ENCODE measurements around the gene CHN2. TPM values are rescaled to one million over a fixed set of nuclear protein-coding genes. Genes with fewer than 3 reads are reported as not detected.

The CHN2 gene
- polyA plus RNA-seq, 1 donor from 2014 or later, result 136 TPM

DNA sequence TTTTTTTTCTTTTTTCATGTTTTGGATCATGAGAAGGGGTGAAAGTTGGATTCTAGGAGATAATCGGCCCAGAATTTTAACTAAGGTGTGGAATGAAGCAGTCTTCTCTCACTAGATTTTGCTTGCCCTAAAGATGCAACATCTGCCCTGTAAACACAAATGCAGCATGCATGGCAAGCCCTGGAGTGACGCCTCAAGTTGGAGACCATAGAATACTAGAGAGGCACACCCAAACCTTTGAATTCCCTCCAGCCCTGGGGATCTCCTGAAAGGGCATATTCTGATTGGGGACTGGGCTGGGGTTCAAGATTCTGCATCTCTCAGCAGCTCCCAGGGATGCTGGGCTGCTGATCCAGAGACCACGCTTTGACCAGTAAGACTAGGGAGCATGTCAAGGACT, 241.3 kb downstream of the CHN2 start:
- Histone ChIP-seq H4K20me1 (ENCODE audit: insufficient read depth) (no peaks in the 10 kb centered on the region), H3K4me2 (ENCODE audit: low read length) (no peak overlapping the region), H3K79me2 (replicated peaks; ENCODE audit: insufficient read depth, low read length) (no peaks in the 10 kb centered on the region), H3K9ac (ENCODE audit: low read length) (no peak overlapping the region), H3F3A (ENCODE audit: insufficient read depth, low read length, poor library complexity, severe bottlenecking) (no peaks in the 10 kb centered on the region), H3K9me3 (ENCODE audit: low read length) (no peaks in the 10 kb centered on the region), H3K27me3 (ENCODE audit: insufficient read depth, low read depth, low read length) (no peaks in the 10 kb centered on the region), H3K27ac (ENCODE audit: low read length) (no peak overlapping the region), H3K36me3 (ENCODE audit: insufficient read depth, low read length) (peaks cover 10% of the 10 kb centered on the region), H2AFZ (ENCODE audit: low read depth, low read length) (no peak overlapping the region), H3K4me3 (ENCODE audit: low read length) (no peak overlapping the region), H3K9me2 (ENCODE audit: insufficient read depth, low read length) (no peaks in the 10 kb centered on the region)
- TF ChIP-seq POLR2AphosphoS5 (IDR thresholded peaks at IDR 0.05) (no peak), EP300 (conservative IDR thresholded peaks at IDR 0.05; ENCODE audit: poor library complexity, severe bottlenecking) (no peak), MXI1 (conservative IDR thresholded peaks at IDR 0.05; ENCODE audit: poor library complexity, severe bottlenecking) (no peak), TAF1 (IDR thresholded peaks at IDR 0.05; ENCODE audit: low read depth) (no peak), EZH2 (IDR thresholded peaks at IDR 0.05; ENCODE audit: borderline replicate concordance, insufficient read depth, low read length, poor library complexity, severe bottlenecking) (no peak), SMC3 (conservative IDR thresholded peaks at IDR 0.05; ENCODE audit: poor library complexity) (no peak), RAD21 (conservative IDR thresholded peaks at IDR 0.05) (no peak)
- TF ChIP-seq, protein P1, sequence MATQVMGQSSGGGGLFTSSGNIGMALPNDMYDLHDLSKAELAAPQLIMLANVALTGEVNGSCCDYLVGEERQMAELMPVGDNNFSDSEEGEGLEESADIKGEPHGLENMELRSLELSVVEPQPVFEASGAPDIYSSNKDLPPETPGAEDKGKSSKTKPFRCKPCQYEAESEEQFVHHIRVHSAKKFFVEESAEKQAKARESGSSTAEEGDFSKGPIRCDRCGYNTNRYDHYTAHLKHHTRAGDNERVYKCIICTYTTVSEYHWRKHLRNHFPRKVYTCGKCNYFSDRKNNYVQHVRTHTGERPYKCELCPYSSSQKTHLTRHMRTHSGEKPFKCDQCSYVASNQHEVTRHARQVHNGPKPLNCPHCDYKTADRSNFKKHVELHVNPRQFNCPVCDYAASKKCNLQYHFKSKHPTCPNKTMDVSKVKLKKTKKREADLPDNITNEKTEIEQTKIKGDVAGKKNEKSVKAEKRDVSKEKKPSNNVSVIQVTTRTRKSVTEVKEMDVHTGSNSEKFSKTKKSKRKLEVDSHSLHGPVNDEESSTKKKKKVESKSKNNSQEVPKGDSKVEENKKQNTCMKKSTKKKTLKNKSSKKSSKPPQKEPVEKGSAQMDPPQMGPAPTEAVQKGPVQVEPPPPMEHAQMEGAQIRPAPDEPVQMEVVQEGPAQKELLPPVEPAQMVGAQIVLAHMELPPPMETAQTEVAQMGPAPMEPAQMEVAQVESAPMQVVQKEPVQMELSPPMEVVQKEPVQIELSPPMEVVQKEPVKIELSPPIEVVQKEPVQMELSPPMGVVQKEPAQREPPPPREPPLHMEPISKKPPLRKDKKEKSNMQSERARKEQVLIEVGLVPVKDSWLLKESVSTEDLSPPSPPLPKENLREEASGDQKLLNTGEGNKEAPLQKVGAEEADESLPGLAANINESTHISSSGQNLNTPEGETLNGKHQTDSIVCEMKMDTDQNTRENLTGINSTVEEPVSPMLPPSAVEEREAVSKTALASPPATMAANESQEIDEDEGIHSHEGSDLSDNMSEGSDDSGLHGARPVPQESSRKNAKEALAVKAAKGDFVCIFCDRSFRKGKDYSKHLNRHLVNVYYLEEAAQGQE (IDR thresholded peaks at IDR 0.05; ENCODE audit: borderline replicate concordance), result no peak
- TF ChIP-seq, protein P2, sequence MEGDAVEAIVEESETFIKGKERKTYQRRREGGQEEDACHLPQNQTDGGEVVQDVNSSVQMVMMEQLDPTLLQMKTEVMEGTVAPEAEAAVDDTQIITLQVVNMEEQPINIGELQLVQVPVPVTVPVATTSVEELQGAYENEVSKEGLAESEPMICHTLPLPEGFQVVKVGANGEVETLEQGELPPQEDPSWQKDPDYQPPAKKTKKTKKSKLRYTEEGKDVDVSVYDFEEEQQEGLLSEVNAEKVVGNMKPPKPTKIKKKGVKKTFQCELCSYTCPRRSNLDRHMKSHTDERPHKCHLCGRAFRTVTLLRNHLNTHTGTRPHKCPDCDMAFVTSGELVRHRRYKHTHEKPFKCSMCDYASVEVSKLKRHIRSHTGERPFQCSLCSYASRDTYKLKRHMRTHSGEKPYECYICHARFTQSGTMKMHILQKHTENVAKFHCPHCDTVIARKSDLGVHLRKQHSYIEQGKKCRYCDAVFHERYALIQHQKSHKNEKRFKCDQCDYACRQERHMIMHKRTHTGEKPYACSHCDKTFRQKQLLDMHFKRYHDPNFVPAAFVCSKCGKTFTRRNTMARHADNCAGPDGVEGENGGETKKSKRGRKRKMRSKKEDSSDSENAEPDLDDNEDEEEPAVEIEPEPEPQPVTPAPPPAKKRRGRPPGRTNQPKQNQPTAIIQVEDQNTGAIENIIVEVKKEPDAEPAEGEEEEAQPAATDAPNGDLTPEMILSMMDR (IDR thresholded peaks at IDR 0.05; ENCODE audit: poor library complexity, severe bottlenecking), result no peak

DNA sequence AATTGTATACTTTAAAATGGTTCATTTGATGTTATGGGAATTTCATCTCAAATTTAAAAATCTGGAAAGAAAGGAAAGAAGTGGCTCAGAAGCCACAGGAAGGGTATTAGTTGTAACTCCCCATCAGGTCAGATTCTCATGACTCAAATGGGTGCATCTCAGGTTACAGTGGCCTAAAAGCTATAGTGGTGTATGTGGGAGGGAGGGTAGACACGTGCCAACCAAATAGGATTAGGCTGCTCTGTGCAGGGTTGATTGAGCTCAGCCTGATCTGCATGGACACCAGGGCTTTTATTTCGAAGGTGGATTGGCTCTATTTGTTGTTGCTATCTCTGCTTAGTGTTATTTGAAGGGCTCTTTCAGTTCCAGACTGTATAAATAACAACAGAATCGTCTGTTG, 247.6 kb downstream of the CHN2 start:
- H3K4me3 ChIP-seq (ENCODE audit: low read length), result no peak overlapping the region
- H2AFZ ChIP-seq (ENCODE audit: low read depth, low read length), result no peak overlapping the region
- H3K4me2 ChIP-seq (ENCODE audit: low read length), result no peak overlapping the region
- peaks cover 10% of the 10 kb centered on the region for H3K36me3 ChIP-seq (ENCODE audit: insufficient read depth, low read length)
- no peaks in the 10 kb centered on the region for H3F3A ChIP-seq (ENCODE audit: insufficient read depth, low read length, poor library complexity, severe bottlenecking)
- H3K79me2 ChIP-seq (replicated peaks; ENCODE audit: insufficient read depth, low read length), result no peaks in the 10 kb centered on the region
- H3K9ac ChIP-seq (ENCODE audit: low read length), result no peak overlapping the region
- H3K9me2 ChIP-seq (ENCODE audit: insufficient read depth, low read length), result no peaks in the 10 kb centered on the region
- TF ChIP-seq MXI1 (conservative IDR thresholded peaks at IDR 0.05; ENCODE audit: poor library complexity, severe bottlenecking), result no peak
- TF ChIP-seq, protein P1 (IDR thresholded peaks at IDR 0.05; ENCODE audit: borderline replicate concordance), result no peak
- TF ChIP-seq, protein P2 (IDR thresholded peaks at IDR 0.05; ENCODE audit: poor library complexity, severe bottlenecking), result no peak
- no peak for TF ChIP-seq SMC3 (conservative IDR thresholded peaks at IDR 0.05; ENCODE audit: poor library complexity)
- TF ChIP-seq EP300 (conservative IDR thresholded peaks at IDR 0.05; ENCODE audit: poor library complexity, severe bottlenecking), result no peak
- TF ChIP-seq POLR2AphosphoS5 (IDR thresholded peaks at IDR 0.05), result no peak
- TF ChIP-seq RAD21 (conservative IDR thresholded peaks at IDR 0.05), result no peak
- TF ChIP-seq EZH2 (IDR thresholded peaks at IDR 0.05; ENCODE audit: borderline replicate concordance, insufficient read depth, low read length, poor library complexity, severe bottlenecking), result no peak
- TF ChIP-seq TAF1 (IDR thresholded peaks at IDR 0.05; ENCODE audit: low read depth), result no peak
- no peaks in the 10 kb centered on the region for H3K27me3 ChIP-seq (ENCODE audit: insufficient read depth, low read depth, low read length)
- no peaks in the 10 kb centered on the region for H4K20me1 ChIP-seq (ENCODE audit: insufficient read depth)
- no peaks in the 10 kb centered on the region for H3K9me3 ChIP-seq (ENCODE audit: low read length)
- no peak overlapping the region for H3K27ac ChIP-seq (ENCODE audit: low read length)
